Thoracic aorta (tissue), 2 donors: ENCODE data around the gene TRERF1. TPM values are rescaled to one million over a fixed set of nuclear protein-coding genes. Genes with fewer than 3 reads are reported as not detected.

Source experiments
- ATAC-seq: fragments of 150-250 bp; one replicate; pipeline ENCODE4 v1.8.0; 2017; ENCODE audit warnings: low read depth; ENCODE audit not compliant: insufficient number of reproducible peaks, low FRiP score
- DNase-seq: peaks from one replicate; pipeline ENCODE4 v3.0.0-alpha.2; 2020; ENCODE audit warnings: low spot score
- H3K27ac ChIP-seq, 2 donors: fragments of 200-600 bp; sonication (generic); 1 replicate in 1 of 2; 2 replicates in 1 of 2; pipeline ENCODE4 v1.5.1; 2016; ENCODE audit warnings: mild to moderate bottlenecking in 2 of 2, moderate library complexity in 2 of 2
- H3K27me3 ChIP-seq: fragments of 200-600 bp; sonication (generic); replicated peaks from 2 replicates; pipeline ENCODE4 v1.6.0; 2016; ENCODE audit warnings: mild to moderate bottlenecking; ENCODE audit not compliant: insufficient read depth
- H3K36me3 ChIP-seq: fragments of 200-600 bp; sonication (generic); one replicate; pipeline ENCODE4 v1.5.1; 2016
- H3K4me1 ChIP-seq, 2 donors: fragments of 200-600 bp; sonication (generic); 1 replicate in 1 of 2; 2 replicates in 1 of 2; pipeline versions ENCODE4 v1.5.1 to v1.6.0; 2016; ENCODE audit warnings: low read depth in 2 of 2, mild to moderate bottlenecking in 1 of 2; ENCODE audit not compliant: control insufficient read depth in 1 of 2
- H3K4me3 ChIP-seq: fragments of 200-600 bp; sonication (generic); 2 replicates; pipeline ENCODE4 v1.5.1; 2016; ENCODE audit warnings: mild to moderate bottlenecking
- H3K9me3 ChIP-seq: fragments of 200-600 bp; sonication (generic); 2 replicates; pipeline ENCODE4 v1.5.1; 2016
- total RNA-seq, 2 donors: library from RNA; depleted of rRNA; stranded (reverse); fragments of >200 nt; gene quantifications; one replicate each; pipeline versions ENCODE4 v1.1.0 to v1.2.3, GENCODE V29; 2016
- TF ChIP-seq, protein P1 (sequence below): fragments of 200-600 bp; sonication (generic); IDR thresholded peaks from one replicate; pipeline ENCODE4 v1.5.1; 2019; ENCODE audit warnings: antibody characterized with exemption

Gene TRERF1
- total RNA-seq, 2 donors from 2014 or later = 4.6 to 5.0 TPM

DNA sequence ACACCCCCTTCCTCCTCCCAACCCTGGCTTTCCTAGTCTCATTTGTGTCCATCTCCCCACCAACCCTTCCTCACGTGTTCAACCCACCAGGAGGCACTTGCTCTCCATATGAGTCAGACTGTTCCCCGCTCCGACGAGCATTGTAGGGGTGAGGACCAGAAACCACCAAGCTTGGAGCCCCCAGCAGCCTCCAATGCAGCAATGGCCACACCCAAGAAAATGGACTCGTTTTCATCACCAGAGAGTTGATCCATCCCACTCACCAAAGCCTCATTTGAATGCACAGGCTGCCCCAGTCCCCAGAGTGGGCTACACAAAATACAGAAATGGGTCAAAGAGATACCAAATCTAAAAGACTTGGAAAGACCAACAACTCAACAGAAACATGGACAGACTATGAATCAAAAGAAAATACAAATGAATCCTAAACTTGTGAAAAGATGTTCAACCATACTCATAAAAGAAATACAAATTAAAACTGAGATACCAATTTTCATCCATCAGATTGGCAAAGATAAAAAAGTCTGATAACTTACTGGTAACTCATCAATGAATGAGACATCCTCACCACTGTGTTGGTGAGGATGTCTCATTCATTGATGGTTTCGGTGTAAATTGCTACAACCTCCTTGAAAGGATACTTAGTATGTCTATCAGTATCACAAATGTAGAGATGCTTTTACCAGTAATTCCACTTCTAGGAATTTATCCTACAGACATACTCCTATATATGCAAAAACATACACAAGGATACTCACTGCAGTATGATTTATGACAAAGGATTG lies 68.1 kb downstream of the TRERF1 start:
- no peaks in the 10 kb centered on the region for H3K9me3 ChIP-seq
- DNase-seq (no peak), ATAC-seq (no peak)
- no peak overlapping the region for H3K4me3 ChIP-seq
- H3K27me3 ChIP-seq = no peaks in the 10 kb centered on the region
- TF ChIP-seq, protein P1, sequence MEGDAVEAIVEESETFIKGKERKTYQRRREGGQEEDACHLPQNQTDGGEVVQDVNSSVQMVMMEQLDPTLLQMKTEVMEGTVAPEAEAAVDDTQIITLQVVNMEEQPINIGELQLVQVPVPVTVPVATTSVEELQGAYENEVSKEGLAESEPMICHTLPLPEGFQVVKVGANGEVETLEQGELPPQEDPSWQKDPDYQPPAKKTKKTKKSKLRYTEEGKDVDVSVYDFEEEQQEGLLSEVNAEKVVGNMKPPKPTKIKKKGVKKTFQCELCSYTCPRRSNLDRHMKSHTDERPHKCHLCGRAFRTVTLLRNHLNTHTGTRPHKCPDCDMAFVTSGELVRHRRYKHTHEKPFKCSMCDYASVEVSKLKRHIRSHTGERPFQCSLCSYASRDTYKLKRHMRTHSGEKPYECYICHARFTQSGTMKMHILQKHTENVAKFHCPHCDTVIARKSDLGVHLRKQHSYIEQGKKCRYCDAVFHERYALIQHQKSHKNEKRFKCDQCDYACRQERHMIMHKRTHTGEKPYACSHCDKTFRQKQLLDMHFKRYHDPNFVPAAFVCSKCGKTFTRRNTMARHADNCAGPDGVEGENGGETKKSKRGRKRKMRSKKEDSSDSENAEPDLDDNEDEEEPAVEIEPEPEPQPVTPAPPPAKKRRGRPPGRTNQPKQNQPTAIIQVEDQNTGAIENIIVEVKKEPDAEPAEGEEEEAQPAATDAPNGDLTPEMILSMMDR = no peak
- H3K36me3 ChIP-seq = no peaks in the 10 kb centered on the region
- no peaks in the 10 kb centered on the region for H3K4me1 ChIP-seq
- H3K27ac ChIP-seq = no peak overlapping the region

DNA sequence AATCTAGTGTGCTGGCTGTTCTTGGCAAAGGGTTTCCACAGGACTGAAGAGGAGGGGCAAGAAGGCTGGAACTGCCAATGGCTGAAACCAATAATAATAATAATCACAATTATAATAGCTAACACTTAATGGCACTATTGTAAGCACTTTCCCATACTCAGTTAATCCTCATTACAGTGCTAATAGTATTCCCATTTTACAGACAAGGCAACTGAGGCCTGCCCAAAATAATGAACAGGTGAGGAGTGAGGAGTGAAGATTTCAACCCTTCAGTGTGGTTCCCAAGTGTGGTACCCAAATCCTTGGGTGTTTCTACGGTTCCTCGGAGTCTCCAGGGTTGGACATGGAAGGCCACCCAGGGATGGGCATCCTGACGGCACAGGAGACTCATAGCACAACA lies 69.9 kb downstream of the TRERF1 start:
- H3K4me1 ChIP-seq = no peaks in the 10 kb centered on the region
- H3K9me3 ChIP-seq = no peaks in the 10 kb centered on the region
- DNase-seq = no peak
- no peak overlapping the region for H3K27ac ChIP-seq
- TF ChIP-seq, protein P1 = no peak
- no peak for ATAC-seq
- no peak overlapping the region for H3K4me3 ChIP-seq
- H3K36me3 ChIP-seq = no peaks in the 10 kb centered on the region
- no peaks in the 10 kb centered on the region for H3K27me3 ChIP-seq

DNA sequence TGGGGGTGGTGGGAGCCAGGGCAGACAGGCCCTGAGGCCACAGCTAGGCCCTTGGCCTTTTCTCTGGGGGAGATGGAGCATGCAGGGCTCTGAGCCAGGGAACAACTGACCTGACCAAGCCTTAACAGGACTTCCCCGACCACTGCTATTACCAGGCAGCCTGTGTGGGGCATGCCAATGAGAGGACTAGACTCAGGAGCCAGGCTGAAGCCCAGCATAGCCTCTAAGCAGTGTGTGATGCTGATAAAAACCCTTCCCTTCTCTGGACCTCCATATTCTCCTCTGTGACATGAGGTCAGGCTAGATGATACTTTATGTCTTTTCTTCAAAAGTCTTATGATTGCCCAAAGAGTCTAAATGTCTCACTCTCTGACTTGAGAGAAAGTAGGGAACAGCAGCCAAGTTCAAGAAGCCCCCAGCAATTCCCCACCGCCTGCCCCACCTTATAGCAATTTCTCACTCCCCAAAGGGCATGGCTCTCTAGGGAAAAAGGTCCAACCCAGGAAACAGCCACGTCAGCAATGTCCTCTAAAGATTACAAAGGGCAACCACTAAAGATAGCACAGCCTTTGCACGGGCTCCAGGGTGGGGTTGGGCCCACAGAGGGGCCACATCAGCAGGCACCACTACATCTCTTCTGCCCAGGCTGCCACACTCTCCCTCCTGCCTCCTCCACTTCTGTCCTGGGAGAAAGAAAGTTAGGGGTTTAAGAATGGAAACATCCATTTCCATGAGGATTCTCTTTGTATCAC lies 71.3 kb downstream of the TRERF1 start:
- H3K36me3 ChIP-seq = no peaks in the 10 kb centered on the region
- DNase-seq (no peak), ATAC-seq (no peak)
- no peaks in the 10 kb centered on the region for H3K4me1 ChIP-seq
- no peak overlapping the region for H3K4me3 ChIP-seq
- H3K27ac ChIP-seq = no peak overlapping the region
- no peaks in the 10 kb centered on the region for H3K27me3 ChIP-seq
- TF ChIP-seq, protein P1 = no peak
- no peaks in the 10 kb centered on the region for H3K9me3 ChIP-seq

DNA sequence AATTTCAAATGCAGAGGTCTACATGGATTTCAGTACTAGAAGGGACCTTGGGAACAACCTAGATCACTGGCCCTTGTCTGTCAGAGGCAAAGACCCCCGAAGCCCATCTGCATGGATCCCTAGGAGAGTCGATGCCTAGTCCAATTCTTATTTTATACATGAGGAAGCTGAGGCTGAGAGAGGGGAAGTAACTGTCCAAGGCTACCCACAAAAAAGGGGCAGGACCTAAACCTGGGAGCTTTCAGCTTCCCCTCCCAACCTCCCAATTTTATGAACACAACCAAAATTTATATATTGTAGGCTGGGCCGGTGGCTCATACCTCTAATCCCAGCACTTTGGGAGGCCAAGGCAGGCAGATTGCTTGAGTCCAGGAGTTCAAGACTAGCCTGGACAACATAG lies 73.2 kb downstream of the TRERF1 start:
- DNase-seq (no peak), ATAC-seq (no peak)
- H3K4me3 ChIP-seq = no peak overlapping the region
- TF ChIP-seq, protein P1 = no peak
- H3K9me3 ChIP-seq = no peaks in the 10 kb centered on the region
- H3K27me3 ChIP-seq = no peaks in the 10 kb centered on the region
- H3K27ac ChIP-seq = no peak overlapping the region
- H3K4me1 ChIP-seq = no peaks in the 10 kb centered on the region
- no peaks in the 10 kb centered on the region for H3K36me3 ChIP-seq

DNA sequence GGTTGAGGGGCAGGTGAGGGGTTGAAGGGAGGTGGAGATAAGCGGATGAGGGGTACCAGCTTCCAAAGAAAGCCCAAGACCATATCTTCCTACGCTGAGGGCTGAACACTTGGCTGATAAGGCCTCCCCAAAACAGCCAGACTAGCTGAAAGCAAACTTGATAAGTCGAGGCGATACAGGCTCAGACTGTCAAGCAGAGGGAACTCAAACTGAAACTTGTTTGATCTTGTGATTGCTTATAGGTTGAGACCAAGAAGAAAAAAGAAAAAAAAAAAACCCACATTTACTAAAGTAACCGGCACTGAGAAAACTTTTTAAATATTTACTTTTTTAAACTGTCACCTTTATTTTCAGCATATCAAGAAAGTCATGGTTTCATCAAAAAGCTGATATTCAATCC lies 73.6 kb downstream of the TRERF1 start:
- TF ChIP-seq, protein P1 = no peak
- Histone ChIP-seq H3K36me3 (no peaks in the 10 kb centered on the region), H3K27me3 (no peaks in the 10 kb centered on the region), H3K27ac (no peak overlapping the region), H3K4me1 (no peaks in the 10 kb centered on the region), H3K4me3 (no peak overlapping the region), H3K9me3 (no peaks in the 10 kb centered on the region)
- DNase-seq = no peak
- ATAC-seq = no peak
